ENCODE data around the gene FAM227B.

GRCh38 chr15:49528289-49528688, 92.3 kb downstream of the FAM227B start:
- TF ChIP-seq, protein P1, sequence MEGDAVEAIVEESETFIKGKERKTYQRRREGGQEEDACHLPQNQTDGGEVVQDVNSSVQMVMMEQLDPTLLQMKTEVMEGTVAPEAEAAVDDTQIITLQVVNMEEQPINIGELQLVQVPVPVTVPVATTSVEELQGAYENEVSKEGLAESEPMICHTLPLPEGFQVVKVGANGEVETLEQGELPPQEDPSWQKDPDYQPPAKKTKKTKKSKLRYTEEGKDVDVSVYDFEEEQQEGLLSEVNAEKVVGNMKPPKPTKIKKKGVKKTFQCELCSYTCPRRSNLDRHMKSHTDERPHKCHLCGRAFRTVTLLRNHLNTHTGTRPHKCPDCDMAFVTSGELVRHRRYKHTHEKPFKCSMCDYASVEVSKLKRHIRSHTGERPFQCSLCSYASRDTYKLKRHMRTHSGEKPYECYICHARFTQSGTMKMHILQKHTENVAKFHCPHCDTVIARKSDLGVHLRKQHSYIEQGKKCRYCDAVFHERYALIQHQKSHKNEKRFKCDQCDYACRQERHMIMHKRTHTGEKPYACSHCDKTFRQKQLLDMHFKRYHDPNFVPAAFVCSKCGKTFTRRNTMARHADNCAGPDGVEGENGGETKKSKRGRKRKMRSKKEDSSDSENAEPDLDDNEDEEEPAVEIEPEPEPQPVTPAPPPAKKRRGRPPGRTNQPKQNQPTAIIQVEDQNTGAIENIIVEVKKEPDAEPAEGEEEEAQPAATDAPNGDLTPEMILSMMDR (optimal IDR thresholded peaks at IDR 0.05 in 1 of 3, IDR thresholded peaks at IDR 0.05 in 1 of 3, conservative IDR thresholded peaks at IDR 0.05 in 1 of 3; ENCODE audit: extremely low read depth in 1 of 3, insufficient read depth in 2 of 3, low read length in 3 of 3): no peak
- TF ChIP-seq EZH2 (IDR thresholded peaks at IDR 0.05; ENCODE audit: low read length): no peak
